Stimulated activated CD4-positive, alpha-beta T cell treated with anti-CD3 and anti-CD28 coated beads, Interleukin-4, amount 100 ng/mL, for 48 hours (primary cell): Measurements from ENCODE around the gene OR7G3.

Source experiments
- DNase-seq, 2 donors: peaks; one replicate each; pipeline ENCODE4 v3.0.0-alpha.2; 2020; ENCODE audit warnings: low read depth in 2 of 2

OR7G3 gene

DNA sequence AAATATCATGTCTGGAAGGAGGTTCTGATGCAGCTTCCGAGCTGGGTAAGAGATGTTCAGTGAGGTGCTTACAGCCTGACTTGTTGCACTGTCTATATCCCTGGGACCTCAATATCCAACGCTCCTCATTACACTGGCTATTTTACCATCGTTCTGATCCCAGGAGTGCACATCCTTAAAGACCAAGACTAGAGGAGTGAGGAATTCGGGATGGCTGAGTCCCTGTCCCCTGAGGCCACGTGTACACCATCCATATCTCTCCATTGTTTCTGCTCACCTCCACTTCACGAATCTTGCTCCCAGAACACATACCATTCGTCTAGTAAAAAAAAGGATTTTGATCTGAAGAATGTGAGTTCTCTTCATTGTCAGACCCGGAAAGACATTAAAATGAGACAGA lies 19.4 kb downstream of the OR7G3 start, which contains the start of gene OR7G2:
TSS of gene OR7G2 (minus strand) at position 101 of the 400 bp plus-strand sequence. CDS start 4,232 bp downstream, outside the sequence.
- DNase-seq, result no peak

DNA sequence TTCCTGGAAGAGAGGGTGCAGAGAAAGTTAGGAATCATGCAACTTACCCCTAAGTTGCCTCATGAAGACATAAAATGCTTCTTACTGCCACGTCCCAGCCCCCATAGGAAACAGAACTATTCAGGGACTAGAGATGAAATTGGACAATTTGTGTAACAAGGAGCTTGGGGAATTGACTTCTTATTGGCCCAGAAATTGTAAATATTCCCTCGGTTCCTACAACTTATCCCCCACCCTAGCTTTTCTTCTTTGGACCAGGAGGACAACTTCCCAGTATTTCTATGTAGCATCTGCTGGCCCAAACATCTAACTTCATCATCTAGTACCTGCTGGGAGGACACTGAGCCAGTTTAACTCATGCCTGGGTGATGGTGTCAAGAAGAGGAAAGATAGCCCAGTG lies 40.0 kb downstream of the OR7G3 start, which contains the start of gene OR1M1:
TSS of gene OR1M1 (plus strand) at position 301 of the 400 bp plus-strand sequence. CDS start 6,184 bp downstream, outside the sequence.
- DNase-seq, result no peak

DNA sequence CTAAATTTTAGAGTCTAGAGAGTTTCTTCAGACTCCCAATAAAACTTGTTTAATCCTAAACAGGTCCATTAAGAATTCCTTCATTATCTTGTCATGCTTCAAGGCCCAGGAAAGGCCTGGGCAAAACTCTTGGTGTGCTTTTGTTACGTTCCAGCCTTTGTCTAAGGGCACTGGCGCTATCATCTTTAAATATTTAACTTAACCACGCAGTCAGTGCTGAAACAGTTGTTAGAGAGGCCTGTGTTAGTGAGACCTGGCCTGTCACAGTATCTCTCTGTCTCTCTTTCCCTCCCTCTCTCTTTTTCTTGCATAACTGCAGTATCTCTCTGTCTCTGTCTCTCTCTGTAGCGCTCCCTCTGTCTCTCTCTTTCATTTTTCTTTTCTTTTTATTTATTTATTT lies 48.1 kb downstream of the OR7G3 start:
- no peak for DNase-seq

DNA sequence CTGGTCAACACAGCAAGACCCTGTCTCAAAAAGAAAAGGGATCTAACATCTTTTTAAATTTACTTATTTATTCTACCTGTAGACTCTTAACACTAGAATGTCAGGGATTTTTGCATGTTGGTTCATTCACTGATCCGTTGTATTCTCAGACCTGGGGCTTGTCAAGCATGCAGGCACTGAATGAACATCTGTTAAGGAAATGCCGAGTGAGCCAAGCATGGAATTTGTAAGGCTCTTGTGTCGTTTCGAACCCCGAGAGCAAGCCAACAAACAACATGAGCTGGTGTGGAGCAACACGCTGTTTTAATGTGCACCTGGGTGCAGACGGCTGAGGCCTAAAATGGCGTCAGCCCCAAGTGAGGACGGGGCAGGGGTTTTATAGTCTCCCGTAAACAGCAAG lies 49.8 kb downstream of the OR7G3 start:
- DNase-seq, result no peak
